Activated CD4-positive, alpha-beta T cell treated with anti-CD3 and anti-CD28 coated beads, Interleukin-2, amount 50 U/mL, for 16 hours (primary cell): ENCODE results near the gene HNRNPF.
"Not testable (repeated sequence)": the region's sequence is repeated elsewhere in the genome, so short reads cannot be mapped to it uniquely, and the experiment has no call there.

Source experiments
- DNase-seq: peaks from one replicate; pipeline ENCODE4 v3.0.0-alpha.2; 2020

Gene HNRNPF

GRCh38 chr10:43344051-43344450, 64.9 kb downstream of the HNRNPF start:
- no peak for DNase-seq

GRCh38 chr10:43343126-43343525, 65.9 kb downstream of the HNRNPF start:
- DNase-seq = no peak

- no peak for DNase-seq
Observed at GRCh38 chr10:43342279-43343125, 66.5 kb downstream of the HNRNPF start.

- DNase-seq = no peak
Observed at GRCh38 chr10:43341450-43341849, 67.5 kb downstream of the HNRNPF start.

GRCh38 chr10:43340619-43341018, 68.4 kb downstream of the HNRNPF start:
- no peak for DNase-seq

- DNase-seq = no peak
Observed at GRCh38 chr10:43340101-43340500, 68.9 kb downstream of the HNRNPF start.

- DNase-seq = no peak
Observed at GRCh38 chr10:43339136-43339535, 69.8 kb downstream of the HNRNPF start.

- no peak for DNase-seq
Observed at GRCh38 chr10:43338117-43338516, 70.9 kb downstream of the HNRNPF start.

GRCh38 chr10:43337536-43337935, 71.5 kb downstream of the HNRNPF start:
- not testable (repeated sequence) for DNase-seq

- no peak for DNase-seq
Observed at GRCh38 chr10:43336641-43337318, 72.2 kb downstream of the HNRNPF start.

GRCh38 chr10:43336061-43336460, 72.9 kb downstream of the HNRNPF start:
- DNase-seq = no peak
